ENCODE measurements around the gene KLK4. TPM values are rescaled to one million over a fixed set of nuclear protein-coding genes. Genes with fewer than 3 reads are reported as not detected.

KLK4 gene
- total RNA-seq, 4 donors from 2014 or later: 0.59 to 1.2 TPM; not detected in 2

GRCh38 chr19:50916069-50916468, 4.9 kb upstream of the KLK4 start:
- Histone ChIP-seq H3K27ac (no peak overlapping the region), H3K9me3 (no peaks in the 10 kb centered on the region), H3K27me3 (peaks cover 0 to 36% of the 10 kb centered on the region in 2 donors), H3K4me1 (peaks cover 0 to under 1% (median 0%) of the 10 kb centered on the region in 4 donors), H3K4me3 (no peak overlapping the region), H3K36me3 (no peaks in the 10 kb centered on the region)
- no peak for DNase-seq (ENCODE audit: low spot score in 2 of 2)
- TF ChIP-seq CTCF (IDR thresholded peaks at IDR 0.05): no peak
- no peak for TF ChIP-seq POLR2A (IDR thresholded peaks at IDR 0.05)
- TF ChIP-seq EP300 (IDR thresholded peaks at IDR 0.05): no peak
- whole genome bisulfite sequencing, 2 donors: 88 to 90% methylated on average over 2 of the region's 2 CpGs

GRCh38 chr19:50912727-50913716, 1.8 kb upstream of the KLK4 start:
- Histone ChIP-seq H3K36me3 (no peaks in the 10 kb centered on the region), H3K4me3 (no peak overlapping the region), H3K27ac (no peak overlapping the region), H3K9me3 (no peaks in the 10 kb centered on the region), H3K4me1 (peaks cover 0 to 8% (median 0%) of the 10 kb centered on the region in 4 donors), H3K27me3 (peaks cover 0 to 57% of the 10 kb centered on the region in 2 donors)
- 9 to 12% methylated on average over 29 of the region's 29 CpGs for WGBS, 2 donors
- DNase-seq (ENCODE audit: low spot score in 2 of 2): no peak
- TF ChIP-seq POLR2A (IDR thresholded peaks at IDR 0.05) (no peak), EP300 (IDR thresholded peaks at IDR 0.05) (no peak), CTCF (IDR thresholded peaks at IDR 0.05) (no peak)

GRCh38 chr19:50912102-50912599, 956 bp upstream of the KLK4 start:
- Histone ChIP-seq H3K4me3 (no peak overlapping the region), H3K27ac (no peak overlapping the region), H3K4me1 (peaks cover 0 to 8% (median 0%) of the 10 kb centered on the region in 4 donors), H3K9me3 (no peaks in the 10 kb centered on the region), H3K27me3 (peaks cover 0 to 58% of the 10 kb centered on the region in 2 donors), H3K36me3 (no peaks in the 10 kb centered on the region)
- TF ChIP-seq POLR2A (IDR thresholded peaks at IDR 0.05) (no peak), CTCF (IDR thresholded peaks at IDR 0.05) (no peak)
- 16 to 17% methylated on average over 20 to 21 of the region's 21 CpGs for WGBS, 2 donors
- DNase-seq (ENCODE audit: low spot score in 2 of 2): no peak

GRCh38 chr19:50910722-50911121, 473 bp downstream of the KLK4 start:
- 71 to 75% methylated on average over 4 of the region's 4 CpGs for WGBS, 2 donors
- Histone ChIP-seq H3K27ac (no peak overlapping the region), H3K27me3 (peaks cover 0 to 54% of the 10 kb centered on the region in 2 donors), H3K4me1 (peaks cover 0 to 8% (median 0%) of the 10 kb centered on the region in 4 donors), H3K9me3 (no peaks in the 10 kb centered on the region), H3K36me3 (no peaks in the 10 kb centered on the region), H3K4me3 (no peak overlapping the region)
- TF ChIP-seq CTCF (IDR thresholded peaks at IDR 0.05) (no peak), POLR2A (IDR thresholded peaks at IDR 0.05) (no peak), EP300 (IDR thresholded peaks at IDR 0.05) (no peak)
- no peak for DNase-seq (ENCODE audit: low spot score in 2 of 2)
